Measurements from ENCODE around the gene FUT9. TPM values are rescaled to one million over a fixed set of nuclear protein-coding genes. Genes with fewer than 3 reads are reported as not detected.

The FUT9 gene
- polyA plus RNA-seq, 1 donor (not counting 4 experiments of a cell fraction or from before 2014, with no cell fraction given), result not detected

GRCh38 chr6:96164802-96165201, 149.0 kb downstream of the FUT9 start:
- Histone ChIP-seq H3K9ac (ENCODE audit: control insufficient read depth, extremely low read depth, insufficient read depth, low read length) (no peak overlapping the region), H4K20me1 (ENCODE audit: control insufficient read depth, extremely low read depth, insufficient read depth, low read length) (no peaks in the 10 kb centered on the region), H3K9me1 (ENCODE audit: control insufficient read depth, extremely low read depth, insufficient read depth, low read length) (no peaks in the 10 kb centered on the region), H3K4me2 (ENCODE audit: control insufficient read depth, extremely low read depth, insufficient read depth, low read depth, low read length) (no peak overlapping the region), H3K9me3 (ENCODE audit: control insufficient read depth, low read depth, low read length) (no peaks in the 10 kb centered on the region), H3K4me1 (ENCODE audit: control insufficient read depth, extremely low read depth, insufficient read depth, low read length) (no peaks in the 10 kb centered on the region), H3K27ac (ENCODE audit: control insufficient read depth, insufficient read depth, low read length) (no peak overlapping the region), H2AFZ (ENCODE audit: control insufficient read depth, low read length) (no peak overlapping the region), H3K27me3 (ENCODE audit: control insufficient read depth, extremely low read depth, insufficient read depth, low read length) (no peaks in the 10 kb centered on the region), H3K36me3 (ENCODE audit: control insufficient read depth in 2 of 2, extremely low read depth in 1 of 2, insufficient read depth in 2 of 2, low read length in 2 of 2) (no peaks in the 10 kb centered on the region), H3K4me3 (ENCODE audit: control insufficient read depth in 2 of 3, extremely low read depth in 1 of 3, insufficient read depth in 2 of 3, low read depth in 1 of 3, low read length in 3 of 3) (no peak overlapping the region), H3K79me2 (ENCODE audit: control insufficient read depth, insufficient read depth, low read length) (no peaks in the 10 kb centered on the region)
- dilution Hi-C loops (cut with MboI; ENCODE audit: extremely low pct_ligation_motif_present, low sequenced_read_pairs), result no loop called here
- TF ChIP-seq EZH2 (IDR thresholded peaks at IDR 0.05; ENCODE audit: low read length), result no peak
- FAIRE-seq (no peak), DNase-seq (ENCODE audit: low read depth, low spot score) (no peak)

- no peaks in the 10 kb centered on the region for H3K9me3 ChIP-seq (ENCODE audit: control insufficient read depth, low read depth, low read length)
These were observed 155.3 kb downstream of the FUT9 start for GRCh38 chr6:96171112-96171511.

More at GRCh38 chr6:96171112-96171511, 155.3 kb downstream of the FUT9 start:
- FAIRE-seq (no peak), DNase-seq (ENCODE audit: low read depth, low spot score) (no peak)
- Histone ChIP-seq H3K9me1 (ENCODE audit: control insufficient read depth, extremely low read depth, insufficient read depth, low read length) (no peaks in the 10 kb centered on the region), H3K27me3 (ENCODE audit: control insufficient read depth, extremely low read depth, insufficient read depth, low read length) (no peaks in the 10 kb centered on the region), H3K36me3 (ENCODE audit: control insufficient read depth in 2 of 2, extremely low read depth in 1 of 2, insufficient read depth in 2 of 2, low read length in 2 of 2) (no peaks in the 10 kb centered on the region), H3K27ac (ENCODE audit: control insufficient read depth, insufficient read depth, low read length) (no peak overlapping the region), H4K20me1 (ENCODE audit: control insufficient read depth, extremely low read depth, insufficient read depth, low read length) (no peaks in the 10 kb centered on the region), H3K79me2 (ENCODE audit: control insufficient read depth, insufficient read depth, low read length) (no peaks in the 10 kb centered on the region), H3K4me1 (ENCODE audit: control insufficient read depth, extremely low read depth, insufficient read depth, low read length) (no peaks in the 10 kb centered on the region), H3K4me3 (ENCODE audit: control insufficient read depth in 2 of 3, extremely low read depth in 1 of 3, insufficient read depth in 2 of 3, low read depth in 1 of 3, low read length in 3 of 3) (no peak overlapping the region), H2AFZ (ENCODE audit: control insufficient read depth, low read length) (no peak overlapping the region), H3K4me2 (ENCODE audit: control insufficient read depth, extremely low read depth, insufficient read depth, low read depth, low read length) (no peak overlapping the region), H3K9ac (ENCODE audit: control insufficient read depth, extremely low read depth, insufficient read depth, low read length) (no peak overlapping the region)
- dilution Hi-C loops (cut with MboI; ENCODE audit: extremely low pct_ligation_motif_present, low sequenced_read_pairs), result no loop called here
- TF ChIP-seq EZH2 (IDR thresholded peaks at IDR 0.05; ENCODE audit: low read length) (no peak), CTCF (optimal IDR thresholded peaks at IDR 0.05 in 1 of 3, IDR thresholded peaks at IDR 0.05 in 1 of 3, conservative IDR thresholded peaks at IDR 0.05 in 1 of 3; ENCODE audit: extremely low read depth in 1 of 3, insufficient read depth in 2 of 3, low read length in 3 of 3) (no peak)

Measured in keratinocyte (primary cell).